SK-N-SH treated with all-trans-retinoic acid at 6 μM for 48 hours (cell line): ENCODE data around the gene QPRT.

Source experiments
- ARNTL ChIP-seq: fragments of 450-650 bp; formaldehyde crosslinking; IDR thresholded peaks from 2 replicates; pipeline ENCODE4 v1.5.0; 2020; ENCODE audit warnings: low read depth, mild to moderate bottlenecking, moderate library complexity, borderline replicate concordance
- ISL1 ChIP-seq: fragments of 250-450 bp; sonication (Bioruptor Pico); IDR thresholded peaks from 2 replicates; pipeline ENCODE4 v2.1.2; 2022; ENCODE audit warnings: mild to moderate bottlenecking, moderate library complexity
- OSR1 ChIP-seq: fragments of 250-450 bp; sonication (Bioruptor Pico); IDR thresholded peaks from 2 replicates; pipeline ENCODE4 v1.8.0; 2022; ENCODE audit warnings: moderate library complexity, mild to moderate bottlenecking, inconsistent platforms
- POU6F1 ChIP-seq: fragments of 250-450 bp; sonication (Bioruptor Pico); IDR thresholded peaks from 2 replicates; pipeline ENCODE4 v1.8.0; 2021; ENCODE audit warnings: low read depth, mild to moderate bottlenecking, moderate library complexity, borderline replicate concordance
- RARB ChIP-seq: fragments of 250-450 bp; sonication (Bioruptor Pico); IDR thresholded peaks from 2 replicates; pipeline ENCODE4 v1.8.0; 2021; ENCODE audit warnings: mild to moderate bottlenecking, moderate library complexity
- SNAI2 ChIP-seq: fragments of 250-450 bp; sonication (Bioruptor Pico); IDR thresholded peaks from 2 replicates; pipeline ENCODE4 v1.5.0; 2020; ENCODE audit warnings: mild to moderate bottlenecking, moderate library complexity
- TOX ChIP-seq: fragments of 250-450 bp; sonication (Bioruptor Pico); IDR thresholded peaks from 2 replicates; pipeline ENCODE4 v1.8.0; 2021; ENCODE audit warnings: mild to moderate bottlenecking, moderate library complexity, borderline replicate concordance
- ZFP3 ChIP-seq: fragments of 250-450 bp; sonication (Bioruptor Pico); IDR thresholded peaks from 2 replicates; pipeline ENCODE4 v1.5.0; 2020; ENCODE audit warnings: mild to moderate bottlenecking, moderate library complexity
- ZFP30 ChIP-seq: fragments of 450-650 bp; formaldehyde crosslinking; IDR thresholded peaks from 2 replicates; pipeline ENCODE4 v1.5.0; 2022; ENCODE audit warnings: mild to moderate bottlenecking, moderate library complexity
- ZNF565 ChIP-seq: fragments of 450-650 bp; formaldehyde crosslinking; conservative IDR thresholded peaks from 2 replicates; pipeline ENCODE4 v1.5.0; 2020; ENCODE audit warnings: low read depth, mild to moderate bottlenecking, moderate library complexity
- ZNF70 ChIP-seq: fragments of 450-650 bp; formaldehyde crosslinking; IDR thresholded peaks from 2 replicates; pipeline ENCODE4 v1.5.0; 2020; ENCODE audit warnings: mild to moderate bottlenecking, moderate library complexity
- ZNF8 ChIP-seq: fragments of 450-650 bp; formaldehyde crosslinking; IDR thresholded peaks from 2 replicates; pipeline ENCODE4 v1.5.0; 2020; ENCODE audit warnings: mild to moderate bottlenecking, moderate library complexity

GRCh38 chr16:29743475-29743826, 64.5 kb downstream of the QPRT start:
- no peak for TF ChIP-seq OSR1
- TF ChIP-seq RARB, result no peak
- no peak for TF ChIP-seq ARNTL (CRISPR knock-in tag)
- TF ChIP-seq POU6F1 (CRISPR knock-in tag), result no peak
- no peak for TF ChIP-seq ISL1 (CRISPR knock-in tag)
- no peak for TF ChIP-seq SNAI2 (CRISPR knock-in tag)
- TF ChIP-seq ZFP30, result no peak
- no peak for TF ChIP-seq ZNF565 (CRISPR knock-in tag)
- no peak for TF ChIP-seq ZNF8 (CRISPR knock-in tag)
- no peak for TF ChIP-seq ZFP3
- no peak for TF ChIP-seq ZNF70 (CRISPR knock-in tag)
- no peak for TF ChIP-seq TOX (CRISPR knock-in tag)
